WTC11 (cell line): Measurements from ENCODE around the gene FEM1B. TPM values are rescaled to one million over a fixed set of nuclear protein-coding genes. Genes with fewer than 3 reads are reported as not detected.

Experiments
- ATAC-seq: fragments of 200-7000 bp; cut with Tn5 transposase; 2 replicates; pipeline ENCODE4 v1.10.0; 2021; ENCODE audit warnings: mild to moderate bottlenecking, moderate library complexity
- CTCF ChIA-PET: fragments of 300-600 bp; sonication (Branson Sonifier 250); formaldehyde crosslinking; loops from one replicate; lab custom pipeline; 2021; ENCODE audit warnings: antibody characterized with exemption; lab: Charles Lee
- POLR2A ChIA-PET: fragments of 350-600 bp; sonication (Branson Sonifier 250); formaldehyde crosslinking; loops from one replicate; lab custom pipeline; 2021; ENCODE audit warnings: antibody characterized with exemption; lab: Charles Lee
- DNase-seq: peaks from one replicate; pipeline ENCODE4 v3.0.0; 2021; ENCODE audit warnings: low spot score
- H3K27ac Mint-ChIP-seq: 2 replicates; pipeline ENCODE4 v1.8.0; 2021; ENCODE audit warnings: mixed read lengths
- H3K27me3 Mint-ChIP-seq: 2 replicates; pipeline ENCODE4 v1.8.0; 2021; ENCODE audit warnings: low read depth, mild to moderate bottlenecking, moderate library complexity, mixed read lengths
- H3K36me3 Mint-ChIP-seq: 2 replicates; pipeline ENCODE4 v1.8.0; 2021; ENCODE audit warnings: mixed read lengths
- H3K4me1 Mint-ChIP-seq: 2 replicates; pipeline ENCODE4 v1.8.0; 2022; ENCODE audit warnings: mixed read lengths
- H3K4me3 Mint-ChIP-seq: 2 replicates; pipeline ENCODE4 v1.8.0; 2021; ENCODE audit warnings: mild to moderate bottlenecking, moderate library complexity, mixed read lengths
- H3K9me3 Mint-ChIP-seq: 2 replicates; pipeline ENCODE4 v1.8.0; 2021; ENCODE audit warnings: mixed read lengths
- GRHL2 ChIP-seq: fragments of 250-450 bp; sonication (Bioruptor Pico); IDR thresholded peaks from 2 replicates; pipeline ENCODE4 v1.8.0; 2022; ENCODE audit warnings: mild to moderate bottlenecking, moderate library complexity; ENCODE audit not compliant: insufficient replicate concordance, severe bottlenecking
- KAT7 ChIP-seq: sonication (generic); formaldehyde crosslinking; IDR thresholded peaks from 2 replicates; pipeline ENCODE4 v1.8.1; 2023; ENCODE audit warnings: missing genetic modification reagents, mild to moderate bottlenecking, borderline replicate concordance
- NFYB ChIP-seq: sonication (generic); formaldehyde crosslinking; conservative IDR thresholded peaks from 2 replicates; pipeline ENCODE4 v1.8.0; 2022; ENCODE audit warnings: low read depth, missing genetic modification reagents
- NR3C1 ChIP-seq: sonication (generic); formaldehyde crosslinking; conservative IDR thresholded peaks from 2 replicates; pipeline ENCODE4 v1.8.1; 2023; ENCODE audit warnings: low read depth, mild to moderate bottlenecking, missing genetic modification reagents
- ZNF232 ChIP-seq: sonication (generic); formaldehyde crosslinking; IDR thresholded peaks from 2 replicates; pipeline ENCODE4 v1.8.0; 2022; ENCODE audit warnings: mild to moderate bottlenecking, missing genetic modification reagents
- ZNF263 ChIP-seq: sonication (generic); formaldehyde crosslinking; IDR thresholded peaks from 2 replicates; pipeline ENCODE4 v1.8.1; 2022; ENCODE audit warnings: low read depth, mild to moderate bottlenecking, moderate library complexity, missing genetic modification reagents
- ZNF423 ChIP-seq: fragments of 250-450 bp; sonication (Bioruptor Pico); IDR thresholded peaks from 2 replicates; pipeline ENCODE4 v2.1.2; 2022; ENCODE audit warnings: mild to moderate bottlenecking, moderate library complexity
- ZNF671 ChIP-seq: fragments of 250-450 bp; sonication (Bioruptor Pico); IDR thresholded peaks from 2 replicates; pipeline ENCODE4 v1.8.0; 2021; ENCODE audit warnings: mild to moderate bottlenecking
- total RNA-seq: library from RNA; stranded (reverse); gene quantifications from 3 replicates; pipeline ENCODE4 v1.2.3, GENCODE V29; 2021
- TF ChIP-seq, protein P1 (sequence below): fragments of 250-450 bp; sonication (Bioruptor Pico); IDR thresholded peaks from 2 replicates; pipeline ENCODE4 v1.9.0; 2021; ENCODE audit warnings: mild to moderate bottlenecking
- TF ChIP-seq, protein P2 (sequence below): fragments of 250-450 bp; sonication (Bioruptor Pico); IDR thresholded peaks from 2 replicates; pipeline ENCODE4 v1.9.0; 2021; ENCODE audit warnings: moderate library complexity, mild to moderate bottlenecking, inconsistent platforms, borderline replicate concordance
- TF ChIP-seq, protein P3 (sequence below): sonication (generic); formaldehyde crosslinking; IDR thresholded peaks from 2 replicates; pipeline ENCODE4 v1.8.0; 2023; ENCODE audit warnings: missing genetic modification reagents
- TF ChIP-seq, protein P4 (sequence below): sonication (generic); formaldehyde crosslinking; IDR thresholded peaks from 2 replicates; pipeline ENCODE4 v1.8.0; 2023; ENCODE audit warnings: mild to moderate bottlenecking, missing genetic modification reagents
- TF ChIP-seq, protein P5 (sequence below): fragments of 250-450 bp; sonication (Bioruptor Pico); IDR thresholded peaks from 2 replicates; pipeline ENCODE4 v2.1.2; 2022; ENCODE audit warnings: mild to moderate bottlenecking, moderate library complexity
- TF ChIP-seq, protein P6 (sequence below): sonication (generic); formaldehyde crosslinking; IDR thresholded peaks from 2 replicates; pipeline ENCODE4 v1.8.0; 2022; ENCODE audit warnings: mild to moderate bottlenecking, missing genetic modification reagents

FEM1B gene
- total RNA-seq, 1 experiment from 2014 or later: 64.8 TPM

DNA sequence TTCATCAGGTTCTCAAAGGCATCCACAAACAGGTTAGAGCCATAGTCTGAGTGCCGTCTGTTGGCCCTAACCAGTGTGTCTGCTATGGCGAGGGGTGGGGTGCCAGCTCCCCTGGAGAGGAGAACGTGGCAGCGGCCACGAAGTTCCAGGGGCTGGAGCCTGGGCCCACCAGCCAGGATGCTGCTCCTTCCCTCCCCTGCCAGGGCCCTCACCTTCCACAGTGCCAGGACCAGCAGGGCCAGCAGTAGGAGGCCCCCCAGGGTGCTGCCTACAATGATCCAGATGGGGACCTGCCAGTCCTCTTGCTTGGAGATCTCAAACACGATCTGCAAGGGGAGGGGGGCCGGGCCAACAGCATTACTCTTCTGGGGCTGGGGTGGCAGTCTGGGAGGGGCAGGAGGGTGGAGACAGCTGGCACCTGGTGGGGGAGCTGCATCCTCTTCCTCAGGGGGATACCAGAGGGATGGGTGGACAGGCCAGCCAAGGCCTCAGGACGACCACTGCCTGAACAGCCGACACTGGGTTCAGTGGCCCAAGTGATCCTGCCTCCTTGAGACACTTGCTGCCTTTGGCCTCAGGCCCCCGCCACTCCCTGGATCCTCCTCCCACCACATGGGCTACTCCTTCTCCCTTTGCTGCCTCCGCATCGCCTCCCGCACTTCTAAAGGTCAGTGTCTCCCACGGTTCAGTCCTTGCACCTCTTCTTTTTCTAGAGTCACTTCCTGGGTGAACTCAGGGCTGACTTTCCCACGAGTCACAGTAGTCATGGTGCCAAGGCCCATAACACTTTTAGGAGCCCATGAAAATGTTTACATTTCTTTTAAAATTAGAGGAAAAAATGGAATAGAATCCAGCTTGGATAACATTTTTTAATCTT lies 26.3 kb downstream of the FEM1B start:
- no peaks in the 10 kb centered on the region for H3K27me3 Mint-ChIP-seq
- ChIA-PET POLR2A (interaction anchor here (0.6 to 1.2 kb wide), 3 partner anchors 18 to 26 kb away, joined by 3 to 4 read pairs (median 4); partner anchors contain the start of gene FEM1B), CTCF (interaction anchor here (0.9 to 7.5 kb wide), 16 partner anchors 9 to 109 kb away, joined by 3 to 218 read pairs (median 4); partner anchors contain the start of gene FEM1B)
- DNase-seq (no peak), ATAC-seq (no peak)
- H3K4me3 Mint-ChIP-seq: no peak overlapping the region
- H3K27ac Mint-ChIP-seq: 0 out of 2 replicates have a peak overlapping the region, but pooled peaks have one; percentile 70
- H3K36me3 Mint-ChIP-seq: no peaks in the 10 kb centered on the region
- TF ChIP-seq, protein P1, sequence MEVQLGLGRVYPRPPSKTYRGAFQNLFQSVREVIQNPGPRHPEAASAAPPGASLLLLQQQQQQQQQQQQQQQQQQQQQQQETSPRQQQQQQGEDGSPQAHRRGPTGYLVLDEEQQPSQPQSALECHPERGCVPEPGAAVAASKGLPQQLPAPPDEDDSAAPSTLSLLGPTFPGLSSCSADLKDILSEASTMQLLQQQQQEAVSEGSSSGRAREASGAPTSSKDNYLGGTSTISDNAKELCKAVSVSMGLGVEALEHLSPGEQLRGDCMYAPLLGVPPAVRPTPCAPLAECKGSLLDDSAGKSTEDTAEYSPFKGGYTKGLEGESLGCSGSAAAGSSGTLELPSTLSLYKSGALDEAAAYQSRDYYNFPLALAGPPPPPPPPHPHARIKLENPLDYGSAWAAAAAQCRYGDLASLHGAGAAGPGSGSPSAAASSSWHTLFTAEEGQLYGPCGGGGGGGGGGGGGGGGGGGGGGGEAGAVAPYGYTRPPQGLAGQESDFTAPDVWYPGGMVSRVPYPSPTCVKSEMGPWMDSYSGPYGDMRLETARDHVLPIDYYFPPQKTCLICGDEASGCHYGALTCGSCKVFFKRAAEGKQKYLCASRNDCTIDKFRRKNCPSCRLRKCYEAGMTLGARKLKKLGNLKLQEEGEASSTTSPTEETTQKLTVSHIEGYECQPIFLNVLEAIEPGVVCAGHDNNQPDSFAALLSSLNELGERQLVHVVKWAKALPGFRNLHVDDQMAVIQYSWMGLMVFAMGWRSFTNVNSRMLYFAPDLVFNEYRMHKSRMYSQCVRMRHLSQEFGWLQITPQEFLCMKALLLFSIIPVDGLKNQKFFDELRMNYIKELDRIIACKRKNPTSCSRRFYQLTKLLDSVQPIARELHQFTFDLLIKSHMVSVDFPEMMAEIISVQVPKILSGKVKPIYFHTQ (CRISPR knock-in tag): no peak
- H3K9me3 Mint-ChIP-seq: no peaks in the 10 kb centered on the region
- peaks cover 39% of the 10 kb centered on the region for H3K4me1 Mint-ChIP-seq

DNA sequence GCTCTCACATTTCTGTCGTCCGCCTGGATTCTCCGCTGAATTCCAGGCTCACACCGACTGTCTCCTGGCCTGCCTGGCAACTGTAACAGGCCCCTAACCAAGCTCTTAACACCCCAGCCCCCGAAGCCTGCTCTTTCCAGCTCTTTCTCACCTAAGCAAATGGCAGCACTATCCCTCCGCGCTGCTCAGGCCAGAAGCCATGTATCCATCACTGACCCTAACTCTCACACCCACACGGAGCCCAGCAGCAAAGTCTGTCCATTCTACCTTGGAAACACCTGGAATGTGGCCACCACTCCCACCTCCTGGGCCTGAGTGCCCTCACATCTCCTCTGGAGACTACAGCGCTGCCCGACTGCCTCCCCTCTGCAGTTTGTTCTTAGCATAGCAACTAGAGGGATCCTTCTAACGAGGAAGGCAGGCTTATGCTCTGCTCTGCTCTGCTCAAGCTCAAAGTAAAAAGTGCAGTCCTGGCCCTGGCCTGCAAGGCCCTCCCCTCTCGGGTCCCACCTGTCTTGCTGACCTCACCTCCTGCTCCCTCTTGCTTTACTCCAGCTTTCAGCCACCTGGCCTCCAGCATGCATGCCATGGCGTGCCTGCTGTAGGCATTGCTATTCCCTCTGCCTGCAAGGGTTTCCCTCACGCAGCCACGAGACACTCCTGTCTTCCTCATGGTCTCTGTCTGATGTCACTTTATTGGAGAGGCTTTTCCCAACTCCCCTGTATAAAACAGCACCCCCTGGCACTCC lies 27.2 kb downstream of the FEM1B start:
- ATAC-seq: peak; percentile 68
- POLR2A ChIA-PET: interaction anchor here (0.7 to 1.2 kb wide), 2 partner anchors 27 to 48 kb away, joined by 3 to 4 read pairs; no protein-coding TSS in a partner anchor
- TF ChIP-seq NFYB (no peak), ZNF232 (no peak), ZNF263 (CRISPR knock-in tag) (no peak), ZNF423 (CRISPR knock-in tag) (no peak), KAT7 (CRISPR knock-in tag) (no peak), NR3C1 (CRISPR knock-in tag) (no peak), GRHL2 (CRISPR knock-in tag) (no peak), ZNF671 (CRISPR knock-in tag) (no peak)
- TF ChIP-seq, protein P2, sequence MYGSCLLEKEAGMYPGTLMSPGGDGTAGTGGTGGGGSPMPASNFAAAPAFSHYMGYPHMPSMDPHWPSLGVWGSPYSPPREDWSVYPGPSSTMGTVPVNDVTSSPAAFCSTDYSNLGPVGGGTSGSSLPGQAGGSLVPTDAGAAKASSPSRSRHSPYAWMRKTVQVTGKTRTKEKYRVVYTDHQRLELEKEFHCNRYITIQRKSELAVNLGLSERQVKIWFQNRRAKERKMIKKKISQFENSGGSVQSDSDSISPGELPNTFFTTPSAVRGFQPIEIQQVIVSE (CRISPR knock-in tag): no peak
- TF ChIP-seq, protein P3, sequence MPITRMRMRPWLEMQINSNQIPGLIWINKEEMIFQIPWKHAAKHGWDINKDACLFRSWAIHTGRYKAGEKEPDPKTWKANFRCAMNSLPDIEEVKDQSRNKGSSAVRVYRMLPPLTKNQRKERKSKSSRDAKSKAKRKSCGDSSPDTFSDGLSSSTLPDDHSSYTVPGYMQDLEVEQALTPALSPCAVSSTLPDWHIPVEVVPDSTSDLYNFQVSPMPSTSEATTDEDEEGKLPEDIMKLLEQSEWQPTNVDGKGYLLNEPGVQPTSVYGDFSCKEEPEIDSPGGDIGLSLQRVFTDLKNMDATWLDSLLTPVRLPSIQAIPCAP (CRISPR knock-in tag): no peak
- TF ChIP-seq, protein P4, sequence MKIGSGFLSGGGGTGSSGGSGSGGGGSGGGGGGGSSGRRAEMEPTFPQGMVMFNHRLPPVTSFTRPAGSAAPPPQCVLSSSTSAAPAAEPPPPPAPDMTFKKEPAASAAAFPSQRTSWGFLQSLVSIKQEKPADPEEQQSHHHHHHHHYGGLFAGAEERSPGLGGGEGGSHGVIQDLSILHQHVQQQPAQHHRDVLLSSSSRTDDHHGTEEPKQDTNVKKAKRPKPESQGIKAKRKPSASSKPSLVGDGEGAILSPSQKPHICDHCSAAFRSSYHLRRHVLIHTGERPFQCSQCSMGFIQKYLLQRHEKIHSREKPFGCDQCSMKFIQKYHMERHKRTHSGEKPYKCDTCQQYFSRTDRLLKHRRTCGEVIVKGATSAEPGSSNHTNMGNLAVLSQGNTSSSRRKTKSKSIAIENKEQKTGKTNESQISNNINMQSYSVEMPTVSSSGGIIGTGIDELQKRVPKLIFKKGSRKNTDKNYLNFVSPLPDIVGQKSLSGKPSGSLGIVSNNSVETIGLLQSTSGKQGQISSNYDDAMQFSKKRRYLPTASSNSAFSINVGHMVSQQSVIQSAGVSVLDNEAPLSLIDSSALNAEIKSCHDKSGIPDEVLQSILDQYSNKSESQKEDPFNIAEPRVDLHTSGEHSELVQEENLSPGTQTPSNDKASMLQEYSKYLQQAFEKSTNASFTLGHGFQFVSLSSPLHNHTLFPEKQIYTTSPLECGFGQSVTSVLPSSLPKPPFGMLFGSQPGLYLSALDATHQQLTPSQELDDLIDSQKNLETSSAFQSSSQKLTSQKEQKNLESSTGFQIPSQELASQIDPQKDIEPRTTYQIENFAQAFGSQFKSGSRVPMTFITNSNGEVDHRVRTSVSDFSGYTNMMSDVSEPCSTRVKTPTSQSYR: no peak
- TF ChIP-seq, protein P5, sequence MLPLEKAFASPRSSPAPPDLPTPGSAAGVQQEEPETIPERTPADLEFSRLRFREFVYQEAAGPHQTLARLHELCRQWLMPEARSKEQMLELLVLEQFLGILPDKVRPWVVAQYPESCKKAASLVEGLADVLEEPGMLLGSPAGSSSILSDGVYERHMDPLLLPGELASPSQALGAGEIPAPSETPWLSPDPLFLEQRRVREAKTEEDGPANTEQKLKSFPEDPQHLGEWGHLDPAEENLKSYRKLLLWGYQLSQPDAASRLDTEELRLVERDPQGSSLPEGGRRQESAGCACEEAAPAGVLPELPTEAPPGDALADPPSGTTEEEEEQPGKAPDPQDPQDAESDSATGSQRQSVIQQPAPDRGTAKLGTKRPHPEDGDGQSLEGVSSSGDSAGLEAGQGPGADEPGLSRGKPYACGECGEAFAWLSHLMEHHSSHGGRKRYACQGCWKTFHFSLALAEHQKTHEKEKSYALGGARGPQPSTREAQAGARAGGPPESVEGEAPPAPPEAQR (CRISPR knock-in tag): no peak
- TF ChIP-seq, protein P6, sequence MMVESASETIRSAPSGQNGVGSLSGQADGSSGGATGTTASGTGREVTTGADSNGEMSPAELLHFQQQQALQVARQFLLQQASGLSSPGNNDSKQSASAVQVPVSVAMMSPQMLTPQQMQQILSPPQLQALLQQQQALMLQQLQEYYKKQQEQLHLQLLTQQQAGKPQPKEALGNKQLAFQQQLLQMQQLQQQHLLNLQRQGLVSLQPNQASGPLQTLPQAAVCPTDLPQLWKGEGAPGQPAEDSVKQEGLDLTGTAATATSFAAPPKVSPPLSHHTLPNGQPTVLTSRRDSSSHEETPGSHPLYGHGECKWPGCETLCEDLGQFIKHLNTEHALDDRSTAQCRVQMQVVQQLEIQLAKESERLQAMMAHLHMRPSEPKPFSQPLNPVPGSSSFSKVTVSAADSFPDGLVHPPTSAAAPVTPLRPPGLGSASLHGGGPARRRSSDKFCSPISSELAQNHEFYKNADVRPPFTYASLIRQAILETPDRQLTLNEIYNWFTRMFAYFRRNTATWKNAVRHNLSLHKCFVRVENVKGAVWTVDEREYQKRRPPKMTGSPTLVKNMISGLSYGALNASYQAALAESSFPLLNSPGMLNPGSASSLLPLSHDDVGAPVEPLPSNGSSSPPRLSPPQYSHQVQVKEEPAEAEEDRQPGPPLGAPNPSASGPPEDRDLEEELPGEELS (CRISPR knock-in tag): no peak
- CTCF ChIA-PET: interaction anchor here (0.7 to 7.5 kb wide), 20 partner anchors 8 to 369 kb away, joined by 3 to 218 read pairs (median 4); partner anchors contain the start of gene FEM1B
- no peaks in the 10 kb centered on the region for H3K27me3 Mint-ChIP-seq
- H3K9me3 Mint-ChIP-seq: no peaks in the 10 kb centered on the region
- no peaks in the 10 kb centered on the region for H3K36me3 Mint-ChIP-seq
- peaks cover 39% of the 10 kb centered on the region for H3K4me1 Mint-ChIP-seq
- DNase-seq: peak; percentile 46
- peak overlapping the region; percentile 55 for H3K27ac Mint-ChIP-seq
- H3K4me3 Mint-ChIP-seq: no peak overlapping the region
